Activated CD4-positive, alpha-beta T cell treated with anti-CD3 and anti-CD28 coated beads, Interleukin-2, amount 50 U/mL, for 4 hours (primary cell): ENCODE data around the gene CHPF2.

Source experiments
- DNase-seq, 2 experiments: peaks; one replicate each; pipeline ENCODE4 v3.0.0-alpha.2; 2020

The CHPF2 gene

GRCh38 chr7:151232091-151232916, at the start of gene CHPF2:
Gene CHPF2, plus strand, starts transcription at chr7:151232483. Its CDS starts 1,529 bp downstream, at chr7:151234012.
- DNase-seq: peak; percentile 83

- no peak for DNase-seq
These were observed 46.3 kb upstream of the CHPF2 start for GRCh38 chr7:151185762-151186639.

- no peak for DNase-seq
These were observed 45.5 kb upstream of the CHPF2 start, which contains the start of gene ASB10 for GRCh38 chr7:151186640-151187408. Gene ASB10, minus strand, starts transcription at chr7:151187250. Its CDS starts 120 bp downstream, at chr7:151187130.

- DNase-seq: no peak
These were observed 44.7 kb upstream of the CHPF2 start for GRCh38 chr7:151187409-151188251.

GRCh38 chr7:151188252-151188542, 44.1 kb upstream of the CHPF2 start:
- no peak for DNase-seq

- DNase-seq: no peak
These were observed 43.2 kb upstream of the CHPF2 start for GRCh38 chr7:151189038-151189437.

GRCh38 chr7:151191544-151191943, 40.7 kb upstream of the CHPF2 start:
- DNase-seq: no peak

- DNase-seq: no peak
These were observed 40.2 kb upstream of the CHPF2 start for GRCh38 chr7:151192002-151192539.

GRCh38 chr7:151193203-151193978, 38.9 kb upstream of the CHPF2 start:
- no peak for DNase-seq

GRCh38 chr7:151194188-151194587, 38.1 kb upstream of the CHPF2 start:
- no peak for DNase-seq

GRCh38 chr7:151195616-151196450, 36.5 kb upstream of the CHPF2 start:
- no peak for DNase-seq

- no peak for DNase-seq
These were observed 34.4 kb upstream of the CHPF2 start for GRCh38 chr7:151197932-151198331.

- DNase-seq: no peak
These were observed 33.1 kb upstream of the CHPF2 start for GRCh38 chr7:151198945-151199848.

- DNase-seq: no peak
These were observed 30.9 kb upstream of the CHPF2 start for GRCh38 chr7:151201344-151201743.

- no peak for DNase-seq
These were observed 30.5 kb upstream of the CHPF2 start for GRCh38 chr7:151201751-151202150.

- no peak for DNase-seq
These were observed 29.4 kb upstream of the CHPF2 start for GRCh38 chr7:151202836-151203235.

- no peak for DNase-seq
These were observed 27.8 kb upstream of the CHPF2 start for GRCh38 chr7:151204383-151205032.

- no peak for DNase-seq
These were observed 26.6 kb upstream of the CHPF2 start for GRCh38 chr7:151205730-151206129.
